MCF 10A (cell line): ENCODE measurements around the gene C15orf40. TPM values are rescaled to one million over a fixed set of nuclear protein-coding genes. Genes with fewer than 3 reads are reported as not detected.

Source experiments
- BruUV-seq: library from RNA; stranded (reverse); fragments of 400-500 nt; replicated peaks from 2 replicates; lab custom pipeline; 2021; lab: Mats Ljungman, UMichigan
- CTCF ChIA-PET: fragments of 300-600 bp; sonication (Branson Sonifier 250); formaldehyde crosslinking; extraction: SDS; loops from one replicate; lab custom pipeline; 2021; ENCODE audit warnings: antibody characterized with exemption, inconsistent platforms; lab: Yijun Ruan, JAX
- POLR2A ChIA-PET: fragments of 300-600, 350-650 bp; sonication (Branson Sonifier 250); formaldehyde crosslinking; extraction: SDS; loops from one replicate; lab custom pipeline; 2020; ENCODE audit warnings: antibody characterized with exemption, inconsistent platforms; lab: Yijun Ruan, JAX
- DNase-seq: peaks from one replicate; pipeline ENCODE4 v3.0.0-alpha.2; 2018; ENCODE audit not compliant: unreplicated experiment
- H3K27ac Mint-ChIP-seq: one replicate; pipeline ENCODE4 v1.8.0; 2022; ENCODE audit warnings: mild to moderate bottlenecking, low read depth, mixed read lengths; ENCODE audit not compliant: unreplicated experiment
- H3K27me3 Mint-ChIP-seq: one replicate; pipeline ENCODE4 v1.8.0; 2022; ENCODE audit warnings: mixed read lengths; ENCODE audit not compliant: insufficient read depth, unreplicated experiment
- H3K36me3 Mint-ChIP-seq: one replicate; pipeline ENCODE4 v1.8.0; 2022; ENCODE audit warnings: mild to moderate bottlenecking, moderate library complexity, mixed read lengths; ENCODE audit not compliant: insufficient read depth, unreplicated experiment
- H3K4me1 Mint-ChIP-seq: one replicate; pipeline ENCODE4 v1.8.0; 2022; ENCODE audit warnings: mixed read lengths; ENCODE audit not compliant: insufficient read depth, unreplicated experiment
- H3K4me3 Mint-ChIP-seq: one replicate; pipeline ENCODE4 v1.8.0; 2022; ENCODE audit warnings: mild to moderate bottlenecking, moderate library complexity, mixed read lengths; ENCODE audit not compliant: unreplicated experiment
- H3K9me3 Mint-ChIP-seq: one replicate; pipeline ENCODE4 v1.8.0; 2022; ENCODE audit warnings: mixed read lengths; ENCODE audit not compliant: unreplicated experiment
- CTCF ChIP-seq: fragments of 200-600 bp; IDR thresholded peaks from one replicate; pipeline ENCODE4 v1.8.0; 2022; ENCODE audit warnings: antibody characterized with exemption, mild to moderate bottlenecking; ENCODE audit not compliant: unreplicated experiment
- intact Hi-C: fragments of 100-400 bp; cut with micrococcal nuclease; formaldehyde crosslinking; loops from 2 replicates; pipeline ENCODE4 v1.14.1; 2022
- total RNA-seq: library from RNA; stranded (reverse); gene quantifications from 2 replicates; pipeline ENCODE4 v1.2.3, GENCODE V29; 2022

C15orf40 gene
- total RNA-seq, 1 experiment from 2014 or later, result 39.3 TPM

DNA sequence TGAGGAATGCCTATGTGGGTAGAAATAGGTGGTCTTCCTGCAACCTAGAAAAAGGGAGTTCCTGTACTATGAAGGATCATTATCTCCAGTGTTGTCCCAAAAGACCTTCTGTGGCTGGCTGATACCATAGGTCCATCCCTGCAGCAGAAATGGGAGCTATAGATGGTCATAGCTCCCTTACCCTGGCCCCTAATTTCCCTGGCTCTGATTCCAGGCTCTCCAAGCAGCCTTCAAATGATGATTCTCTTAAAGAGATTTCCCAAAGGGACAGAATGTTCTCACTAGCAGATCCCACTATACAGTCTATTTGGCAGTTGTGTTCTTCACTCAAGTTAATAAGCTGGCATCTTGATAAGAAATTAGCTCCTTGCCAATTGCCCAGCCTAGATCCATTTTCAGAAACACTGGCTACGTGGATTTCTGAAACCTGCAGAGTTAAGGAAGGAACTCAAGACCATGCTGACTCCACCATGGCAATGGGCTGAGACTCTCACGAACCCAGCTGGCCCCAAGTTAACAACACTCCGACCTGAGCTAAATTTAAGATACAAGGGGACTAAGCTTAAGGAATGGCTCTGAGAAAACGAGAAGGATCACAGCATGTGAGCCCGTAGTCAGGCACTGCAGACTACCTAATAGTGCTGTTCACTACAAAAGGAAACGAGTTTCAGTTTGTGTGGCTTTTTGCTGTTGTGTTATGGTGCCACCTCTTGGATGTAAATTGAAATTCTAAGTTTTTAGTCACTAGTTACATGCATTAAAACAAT is 11.4 kb downstream of the C15orf40 start:
- Mint-ChIP-seq H3K4me3 (peak overlapping the region; percentile 67), H3K36me3 (peaks cover 5% of the 10 kb centered on the region), H3K27me3 (no peaks in the 10 kb centered on the region), H3K27ac (peak overlapping the region; percentile 69), H3K9me3 (no peaks in the 10 kb centered on the region), H3K4me1 (no peaks in the 10 kb centered on the region)
- POLR2A ChIA-PET, result interaction anchor here (0.6 to 2.2 kb wide), 12 partner anchors 11 to 462 kb away, joined by 3 to 13 read pairs (median 4); partner anchors contain the start of genes C15orf40 and RAMAC
- BruUV-seq, result no TSS peak
- intact Hi-C loops, result loop anchor here (1.0 kb wide), 1 partner anchor 151 kb away; no protein-coding TSS in a partner anchor
- CTCF ChIA-PET, result interaction anchor here (0.5 to 3.7 kb wide), 33 partner anchors 8 to 842 kb away, joined by 3 to 47 read pairs (median 3); partner anchors contain the start of genes C15orf40 and RAMAC
- DNase-seq, result peak; percentile 59
- peak; percentile 57 for TF ChIP-seq CTCF

DNA sequence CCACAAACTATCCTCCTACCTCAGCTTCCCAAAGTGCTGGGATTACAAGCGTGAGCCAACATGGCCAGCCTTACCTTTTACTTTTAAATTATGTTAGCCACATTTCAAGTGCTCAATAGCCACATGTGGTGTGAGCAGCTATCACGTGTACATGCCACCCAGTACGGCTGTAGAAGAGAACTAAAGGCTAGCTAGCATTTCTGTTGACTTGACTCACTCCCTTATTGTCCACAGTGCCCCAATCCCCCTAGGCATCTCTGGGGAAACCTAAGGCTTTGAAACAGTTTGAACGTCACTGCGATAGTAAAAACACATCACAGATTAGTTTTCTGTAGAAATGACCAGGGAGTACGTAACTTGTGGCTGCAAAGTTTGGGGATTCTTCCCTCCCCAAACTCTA is 12.0 kb downstream of the C15orf40 start:
- no TSS peak for BruUV-seq
- intact Hi-C loops, result no loop called here
- no peak for TF ChIP-seq CTCF
- Mint-ChIP-seq H3K4me1 (no peaks in the 10 kb centered on the region), H3K36me3 (no peaks in the 10 kb centered on the region), H3K9me3 (no peaks in the 10 kb centered on the region), H3K27me3 (no peaks in the 10 kb centered on the region), H3K4me3 (no peak overlapping the region), H3K27ac (no peak overlapping the region)
- POLR2A ChIA-PET, result interaction anchor here (0.6 to 2.2 kb wide), 9 partner anchors 12 to 461 kb away, joined by 3 to 13 read pairs (median 4); partner anchors contain the start of gene C15orf40
- CTCF ChIA-PET, result interaction anchor here (0.5 to 3.7 kb wide), 21 partner anchors 9 to 628 kb away, joined by 3 to 47 read pairs (median 3); partner anchors contain the start of genes C15orf40 and RAMAC
- DNase-seq, result no peak

DNA sequence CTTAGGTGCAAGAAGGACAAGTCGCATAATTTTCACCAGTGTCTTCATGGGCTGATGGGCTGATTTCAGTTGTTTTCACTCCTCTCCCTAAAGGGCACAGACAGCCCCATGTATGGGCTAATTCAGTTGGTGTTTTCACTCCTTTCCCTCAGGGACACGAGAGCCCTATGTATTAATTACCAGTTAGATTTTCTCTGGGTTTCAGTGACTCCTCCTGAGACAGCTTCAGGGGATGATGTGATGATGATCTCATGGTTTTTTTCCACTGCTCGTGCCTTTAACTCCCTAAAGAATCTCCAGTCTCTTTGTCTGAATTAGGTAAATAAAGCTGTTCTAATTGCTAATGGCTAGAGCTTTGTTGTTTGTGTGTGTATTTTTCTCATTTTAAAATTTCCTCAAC is 15.5 kb downstream of the C15orf40 start:
- no peak for DNase-seq
- no peak overlapping the region for H3K4me3 Mint-ChIP-seq
- no peaks in the 10 kb centered on the region for H3K27me3 Mint-ChIP-seq
- TF ChIP-seq CTCF, result no peak
- no peaks in the 10 kb centered on the region for H3K4me1 Mint-ChIP-seq
- BruUV-seq, result no TSS peak
- ChIA-PET CTCF (interaction anchor here (1.2 kb wide), 1 partner anchor 15 kb away, joined by 4 read pairs; the partner anchor contains the start of gene C15orf40), POLR2A (interaction anchor here (0.6 to 2.8 kb wide), 5 partner anchors 8 to 583 kb away, joined by 3 to 16 read pairs (median 3); partner anchors contain the start of gene RAMAC)
- peaks cover 9% of the 10 kb centered on the region for H3K36me3 Mint-ChIP-seq
- H3K9me3 Mint-ChIP-seq, result no peaks in the 10 kb centered on the region
- H3K27ac Mint-ChIP-seq, result no peak overlapping the region
- intact Hi-C loops, result no loop called here

DNA sequence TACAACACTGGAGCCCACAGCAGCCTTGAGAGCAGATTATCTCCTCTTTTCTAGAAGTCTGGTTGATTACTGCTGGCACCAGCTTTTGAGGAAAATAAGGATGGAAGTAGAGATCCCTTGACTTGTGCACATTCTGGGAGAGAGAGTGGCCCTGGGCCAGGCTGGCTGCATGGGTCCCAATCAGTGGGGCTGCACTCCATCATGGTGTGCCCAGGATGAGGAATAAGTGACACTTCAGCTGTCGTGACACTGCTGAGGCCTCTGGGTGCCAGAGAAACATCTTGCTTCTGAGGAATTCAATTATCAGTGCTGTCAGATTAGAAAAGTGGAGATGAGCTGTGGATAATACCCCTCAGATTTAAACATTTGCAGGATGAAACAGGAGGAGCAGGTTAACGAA is 16.4 kb downstream of the C15orf40 start:
- Mint-ChIP-seq H3K4me1 (no peaks in the 10 kb centered on the region), H3K36me3 (peaks cover 16% of the 10 kb centered on the region), H3K27me3 (no peaks in the 10 kb centered on the region), H3K27ac (no peak overlapping the region), H3K9me3 (no peaks in the 10 kb centered on the region), H3K4me3 (no peak overlapping the region)
- no peak for TF ChIP-seq CTCF
- ChIA-PET POLR2A (interaction anchor here (1.2 to 2.8 kb wide), 2 partner anchors 9 to 244 kb away, joined by 3 to 16 read pairs; partner anchors contain the start of gene RAMAC), CTCF (interaction anchor here (0.7 kb wide), 1 partner anchor 76 kb away, joined by 3 read pairs; no protein-coding TSS in a partner anchor)
- DNase-seq, result no peak
- no TSS peak for BruUV-seq
- intact Hi-C loops, result no loop called here
